HG03108 (cell line): Measurements from ENCODE around the gene IL4.

ENCODE experiments used
- ATAC-seq: cut with Tn5 transposase; IDR thresholded peaks from one replicate; pipeline ENCODE4 v1.9.1; 2021; ENCODE audit warnings: moderate library complexity; ENCODE audit not compliant: unreplicated experiment

Gene IL4

GRCh38 chr5:132669966-132670882 lies 3.6 kb upstream of the IL4 start:
- ATAC-seq = no peak

- ATAC-seq = no peak
Measured at GRCh38 chr5:132671000-132671399, 2.8 kb upstream of the IL4 start.

GRCh38 chr5:132673488-132673887 lies 301 bp upstream of the IL4 start:
- ATAC-seq = no peak

GRCh38 chr5:132674671-132675506 lies 1.1 kb downstream of the IL4 start:
- peak; percentile 85 for ATAC-seq

- no peak for ATAC-seq
Measured at GRCh38 chr5:132675936-132676689, 2.3 kb downstream of the IL4 start.

- no peak for ATAC-seq
Measured at GRCh38 chr5:132677191-132677590, 3.4 kb downstream of the IL4 start.

- no peak for ATAC-seq
Measured at GRCh38 chr5:132677682-132678400, 4.1 kb downstream of the IL4 start.

GRCh38 chr5:132678735-132679134 lies 4.9 kb downstream of the IL4 start:
- ATAC-seq = no peak

- ATAC-seq = no peak
Measured at GRCh38 chr5:132679166-132679565, 5.4 kb downstream of the IL4 start.

GRCh38 chr5:132679717-132680380 lies 6.1 kb downstream of the IL4 start:
- ATAC-seq = no peak

GRCh38 chr5:132680780-132681475 lies 7.1 kb downstream of the IL4 start:
- ATAC-seq = no peak

GRCh38 chr5:132681476-132681831 lies 7.7 kb downstream of the IL4 start:
- no peak for ATAC-seq

- no peak for ATAC-seq
Measured at GRCh38 chr5:132681983-132682382, 8.2 kb downstream of the IL4 start.

- no peak for ATAC-seq
Measured at GRCh38 chr5:132684491-132684890, 10.7 kb downstream of the IL4 start.

GRCh38 chr5:132684922-132685720 lies 11.3 kb downstream of the IL4 start:
- ATAC-seq = no peak

- no peak for ATAC-seq
Measured at GRCh38 chr5:132686193-132686592, 12.4 kb downstream of the IL4 start.

GRCh38 chr5:132687995-132688394 lies 14.2 kb downstream of the IL4 start:
- peak; percentile 30 for ATAC-seq

- ATAC-seq = peak; percentile 44
Measured at GRCh38 chr5:132688536-132689339, 14.9 kb downstream of the IL4 start.
